Neural cell (in vitro differentiated cells): ENCODE measurements around the gene SS18L1.

Source experiments
- CTCF ChIP-seq: fragments of 450-650 bp; IDR thresholded peaks from 2 replicates; pipeline ENCODE4 v1.5.1; 2014; ENCODE audit warnings: antibody characterized with exemption, mild to moderate bottlenecking, moderate library complexity; ENCODE audit not compliant: poor library complexity, severe bottlenecking
- POLR2AphosphoS5 ChIP-seq: IDR thresholded peaks from 2 replicates; pipeline ENCODE4 v1.6.1; 2012

DNA sequence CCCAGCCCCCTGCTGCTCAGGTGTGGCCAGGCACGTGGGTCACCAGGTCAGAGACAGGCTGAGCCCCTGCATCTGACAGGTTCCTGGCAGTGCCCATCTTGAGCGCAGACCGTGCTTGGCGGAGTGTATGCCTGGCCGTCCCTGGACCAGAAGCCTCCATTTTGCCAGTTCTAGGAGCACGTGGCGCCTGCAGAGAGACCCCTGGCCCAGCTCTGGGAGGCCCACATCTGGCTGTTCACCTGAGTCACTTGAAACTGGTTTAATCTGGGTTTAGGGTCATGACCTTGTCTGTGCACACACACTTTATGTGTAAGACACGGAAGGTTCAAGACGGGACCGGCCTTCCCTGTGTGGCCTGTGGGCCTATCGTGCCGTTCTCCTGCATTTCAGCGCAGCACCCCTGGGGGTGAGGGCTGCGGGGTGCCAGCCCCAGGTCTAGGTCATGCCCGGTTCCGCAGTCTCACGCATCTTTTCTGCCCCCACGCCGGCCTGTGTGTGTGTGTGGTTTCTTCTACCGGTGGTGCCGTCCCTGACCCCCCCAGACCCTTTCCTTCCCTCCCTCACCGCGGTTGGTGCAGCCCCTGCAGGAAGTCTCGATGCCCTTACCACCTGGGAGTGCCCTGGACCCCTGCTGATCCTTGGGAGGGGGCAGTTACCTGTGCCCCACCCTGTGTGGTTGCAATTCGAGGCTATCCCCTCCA, 14.0 kb downstream of the SS18L1 start:
- TF ChIP-seq POLR2AphosphoS5 (no peak), CTCF (no peak)
